GM19468 (cell line): ENCODE data around the gene ITPKB.

ENCODE experiments used
- ATAC-seq: cut with Tn5 transposase; IDR thresholded peaks from one replicate; pipeline ENCODE4 v1.9.1; 2021; ENCODE audit warnings: mild to moderate bottlenecking, moderate library complexity, moderate number of reproducible peaks; ENCODE audit not compliant: unreplicated experiment; ENCODE audit errors: extremely low read depth

The ITPKB gene

GRCh38 chr1:226708967-226709396 is 30.1 kb downstream of the ITPKB start:
- no peak for ATAC-seq

- no peak for ATAC-seq
Observed at GRCh38 chr1:226708342-226708780, 30.7 kb downstream of the ITPKB start.

- ATAC-seq: no peak
Observed at GRCh38 chr1:226706684-226707083, 32.4 kb downstream of the ITPKB start.

- ATAC-seq: no peak
Observed at GRCh38 chr1:226704169-226704937, 34.7 kb downstream of the ITPKB start.

- no peak for ATAC-seq
Observed at GRCh38 chr1:226702957-226703831, 35.9 kb downstream of the ITPKB start.

GRCh38 chr1:226702318-226702956 is 36.6 kb downstream of the ITPKB start:
- ATAC-seq: no peak

- ATAC-seq: no peak
Observed at GRCh38 chr1:226700861-226701260, 38.2 kb downstream of the ITPKB start.

- ATAC-seq: no peak
Observed at GRCh38 chr1:226699166-226699565, 39.9 kb downstream of the ITPKB start.

- no peak for ATAC-seq
Observed at GRCh38 chr1:226698659-226699058, 40.4 kb downstream of the ITPKB start.

- ATAC-seq: no peak
Observed at GRCh38 chr1:226697929-226698544, 41.0 kb downstream of the ITPKB start.

GRCh38 chr1:226697151-226697928 is 41.7 kb downstream of the ITPKB start:
- no peak for ATAC-seq

- ATAC-seq: no peak
Observed at GRCh38 chr1:226696547-226696946, 42.5 kb downstream of the ITPKB start.

GRCh38 chr1:226695335-226695900 is 43.7 kb downstream of the ITPKB start:
- ATAC-seq: no peak

- no peak for ATAC-seq
Observed at GRCh38 chr1:226692823-226693222, 46.3 kb downstream of the ITPKB start.

- ATAC-seq: no peak
Observed at GRCh38 chr1:226692051-226692792, 46.9 kb downstream of the ITPKB start.

GRCh38 chr1:226691247-226691646 is 47.8 kb downstream of the ITPKB start:
- no peak for ATAC-seq

- ATAC-seq: no peak
Observed at GRCh38 chr1:226690460-226690982, 48.6 kb downstream of the ITPKB start.

- ATAC-seq: no peak
Observed at GRCh38 chr1:226688808-226689207, 50.3 kb downstream of the ITPKB start.
